Activated CD4-positive, alpha-beta T cell treated with anti-CD3 and anti-CD28 coated beads, Interleukin-2, Interleukin-4, amounts not matched to agents 100 ng/mL and 50 ng/mL, durations not matched to agents 16 hours and 8 hours (primary cell): ENCODE measurements around the gene TBC1D1.
A peak's percentile ranks its signal among the peaks of the same experiment; 100 is the strongest.

Source experiments
- DNase-seq: peaks from one replicate; pipeline ENCODE4 v3.0.0-alpha.2; 2020; ENCODE audit warnings: low spot score

Gene TBC1D1

GRCh38 chr4:38100474-38101255, 209.8 kb downstream of the TBC1D1 start:
- DNase-seq: no peak

- DNase-seq: no peak
Measured at GRCh38 chr4:38101563-38101962, 210.7 kb downstream of the TBC1D1 start.

GRCh38 chr4:38102957-38103588, 212.2 kb downstream of the TBC1D1 start:
- no peak for DNase-seq

GRCh38 chr4:38105475-38106220, 214.8 kb downstream of the TBC1D1 start:
- DNase-seq: peak; percentile 24

GRCh38 chr4:38106311-38106710, 215.4 kb downstream of the TBC1D1 start:
- DNase-seq: no peak

GRCh38 chr4:38106886-38107514, 216.1 kb downstream of the TBC1D1 start:
- no peak for DNase-seq

GRCh38 chr4:38107818-38108217, 216.9 kb downstream of the TBC1D1 start:
- DNase-seq: no peak

- DNase-seq: no peak
Measured at GRCh38 chr4:38109370-38109769, 218.5 kb downstream of the TBC1D1 start.

GRCh38 chr4:38109896-38110295, 219.0 kb downstream of the TBC1D1 start:
- DNase-seq: no peak

- no peak for DNase-seq
Measured at GRCh38 chr4:38111024-38111423, 220.1 kb downstream of the TBC1D1 start.

GRCh38 chr4:38111717-38112116, 220.8 kb downstream of the TBC1D1 start:
- DNase-seq: no peak

GRCh38 chr4:38113132-38113531, 222.2 kb downstream of the TBC1D1 start:
- DNase-seq: no peak

GRCh38 chr4:38113551-38113950, 222.7 kb downstream of the TBC1D1 start:
- no peak for DNase-seq

GRCh38 chr4:38114386-38115150, 223.7 kb downstream of the TBC1D1 start:
- DNase-seq: no peak

- DNase-seq: no peak
Measured at GRCh38 chr4:38115601-38116000, 224.7 kb downstream of the TBC1D1 start.

GRCh38 chr4:38117591-38117990, 226.7 kb downstream of the TBC1D1 start:
- no peak for DNase-seq

GRCh38 chr4:38119668-38120385, 228.9 kb downstream of the TBC1D1 start:
- no peak for DNase-seq

GRCh38 chr4:38120772-38121171, 229.9 kb downstream of the TBC1D1 start:
- DNase-seq: no peak

GRCh38 chr4:38122060-38122459, 231.2 kb downstream of the TBC1D1 start:
- no peak for DNase-seq

- no peak for DNase-seq
Measured at GRCh38 chr4:38123555-38123954, 232.7 kb downstream of the TBC1D1 start.

- no peak for DNase-seq
Measured at GRCh38 chr4:38124961-38125360, 234.1 kb downstream of the TBC1D1 start.
